H9 (cell line): ENCODE results near the gene RAP1GAP. TPM values are rescaled to one million over a fixed set of nuclear protein-coding genes. Genes with fewer than 3 reads are reported as not detected.

Experiments
- DNase-seq: peaks from one replicate; pipeline ENCODE4 v3.0.0-alpha.2; 2017
- H2AFZ ChIP-seq: one replicate; pipeline ENCODE4 v1.6.1; 2013; ENCODE audit warnings: mild to moderate bottlenecking, low read length, control low read depth, moderate library complexity
- H2AK5ac ChIP-seq: 2 replicates; pipeline ENCODE4 v1.6.1; 2013; ENCODE audit warnings: low read length, control low read depth, mixed read lengths; ENCODE audit not compliant: insufficient read length
- H2BK120ac ChIP-seq: one replicate; pipeline ENCODE4 v1.6.1; 2013; ENCODE audit warnings: low read depth, mild to moderate bottlenecking, low read length, control low read depth, inconsistent platforms; ENCODE audit not compliant: poor library complexity, severe bottlenecking
- H2BK12ac ChIP-seq: 2 replicates; pipeline ENCODE4 v1.6.1; 2013; ENCODE audit warnings: low read length, control low read depth, mixed read lengths, low read depth; ENCODE audit not compliant: insufficient read length
- H2BK15ac ChIP-seq: 2 replicates; pipeline ENCODE4 v1.6.1; 2013; ENCODE audit warnings: low read depth, low read length, control low read depth
- H2BK20ac ChIP-seq: one replicate; pipeline ENCODE4 v1.6.1; 2013; ENCODE audit warnings: low read depth, mild to moderate bottlenecking, low read length, control low read depth, inconsistent platforms; ENCODE audit not compliant: poor library complexity, severe bottlenecking
- H2BK5ac ChIP-seq: 2 replicates; pipeline ENCODE4 v1.6.1; 2013; ENCODE audit warnings: low read length, control low read depth, mixed read lengths; ENCODE audit not compliant: insufficient read length
- H3K14ac ChIP-seq: 2 replicates; pipeline ENCODE4 v1.6.1; 2013; ENCODE audit warnings: low read length, control low read depth; ENCODE audit not compliant: insufficient read depth
- H3K18ac ChIP-seq: 2 replicates; pipeline ENCODE4 v1.6.1; 2013; ENCODE audit warnings: low read depth, mild to moderate bottlenecking, mixed read lengths, low read length, control low read depth; ENCODE audit not compliant: insufficient read length
- H3K23ac ChIP-seq: 2 replicates; pipeline ENCODE4 v1.6.1; 2013; ENCODE audit warnings: low read length, control low read depth, mixed read lengths, low read depth; ENCODE audit not compliant: insufficient read length
- H3K23me2 ChIP-seq: 2 replicates; pipeline ENCODE4 v1.6.1; 2013; ENCODE audit warnings: low read depth, mild to moderate bottlenecking, mixed read lengths, low read length, control low read depth; ENCODE audit not compliant: insufficient read length, poor library complexity, severe bottlenecking
- H3K27ac ChIP-seq: 2 replicates; pipeline ENCODE4 v1.5.1; 2013; ENCODE audit warnings: low read length, control low read depth, mixed read lengths, low read depth; ENCODE audit not compliant: insufficient read length
- H3K27me3 ChIP-seq: 2 replicates; pipeline ENCODE4 v1.6.1; 2013; ENCODE audit warnings: low read length, control low read depth, inconsistent platforms; ENCODE audit not compliant: insufficient read depth
- H3K4ac ChIP-seq: 2 replicates; pipeline ENCODE4 v1.6.1; 2013; ENCODE audit warnings: low read depth, mild to moderate bottlenecking, control low read depth, inconsistent platforms, low read length, moderate library complexity
- H3K4me1 ChIP-seq: 2 replicates; pipeline ENCODE4 v1.6.1; 2013; ENCODE audit warnings: low read length, control low read depth, inconsistent platforms; ENCODE audit not compliant: insufficient read depth
- H3K4me2 ChIP-seq: 2 replicates; pipeline ENCODE4 v1.6.1; 2013; ENCODE audit warnings: low read length, control low read depth, mixed read lengths; ENCODE audit not compliant: insufficient read length, insufficient read depth
- H3K56ac ChIP-seq: 2 replicates; pipeline ENCODE4 v1.6.1; 2013; ENCODE audit warnings: low read depth, mild to moderate bottlenecking, mixed read lengths, low read length, control low read depth; ENCODE audit not compliant: insufficient read length
- H3K79me1 ChIP-seq: 2 replicates; pipeline ENCODE4 v1.6.1; 2013; ENCODE audit warnings: low read depth, mild to moderate bottlenecking, moderate library complexity, low read length, control low read depth, inconsistent platforms; ENCODE audit not compliant: insufficient read depth, poor library complexity, severe bottlenecking
- H3K79me2 ChIP-seq: 2 replicates; pipeline ENCODE4 v1.6.1; 2013; ENCODE audit warnings: low read length, control low read depth, inconsistent platforms; ENCODE audit not compliant: insufficient read depth
- H3K9ac ChIP-seq: 2 replicates; pipeline ENCODE4 v1.6.1; 2013; ENCODE audit warnings: low read length, control low read depth, mixed read lengths; ENCODE audit not compliant: insufficient read length; ENCODE audit errors: extremely low read depth
- H3K9me3 ChIP-seq: one replicate; pipeline ENCODE4 v1.6.1; 2013; ENCODE audit warnings: low read depth, low read length, inconsistent platforms; ENCODE audit not compliant: control insufficient read depth
- H3T11ph ChIP-seq: one replicate; pipeline ENCODE4 v1.6.1; 2013; ENCODE audit warnings: mild to moderate bottlenecking, low read length, control low read depth, inconsistent platforms
- H4K20me1 ChIP-seq: one replicate; pipeline ENCODE4 v1.6.1; 2013; ENCODE audit not compliant: control insufficient read depth, insufficient read length, insufficient read depth
- H4K5ac ChIP-seq: 2 replicates; pipeline ENCODE4 v1.6.1; 2013; ENCODE audit warnings: low read depth, mild to moderate bottlenecking, mixed read lengths, low read length, control low read depth; ENCODE audit not compliant: insufficient read length
- H4K8ac ChIP-seq: replicated peaks from 2 replicates; pipeline ENCODE4 v1.6.1; 2013; ENCODE audit warnings: low read length, control low read depth, mixed read lengths, low read depth; ENCODE audit not compliant: insufficient read length
- H4K91ac ChIP-seq: 2 replicates; pipeline ENCODE4 v1.6.1; 2013; ENCODE audit warnings: low read depth, mild to moderate bottlenecking, moderate library complexity, mixed read lengths, low read length, control low read depth; ENCODE audit not compliant: insufficient read length
- H3K27ac Mint-ChIP-seq, 3 experiments: 2 replicates in 2 of 3; 3 replicates in 1 of 3; pipeline ENCODE4 v1.8.0; 2020 to 2021; ENCODE audit warnings: mixed read lengths in 3 of 3, mild to moderate bottlenecking in 1 of 3, moderate library complexity in 1 of 3
- H3K27me3 Mint-ChIP-seq: 2 replicates; pipeline ENCODE4 v1.8.0; 2021; ENCODE audit warnings: low read depth, mild to moderate bottlenecking, moderate library complexity, mixed read lengths
- H3K36me3 Mint-ChIP-seq, 3 experiments: 2 replicates in 2 of 3; 3 replicates in 1 of 3; pipeline ENCODE4 v1.8.0; 2020 to 2021; ENCODE audit warnings: low read depth in 3 of 3, mixed read lengths in 3 of 3; ENCODE audit not compliant: insufficient read depth in 1 of 3
- H3K4me1 Mint-ChIP-seq, 2 experiments: 2 replicates each; pipeline ENCODE4 v1.8.0; 2020; ENCODE audit warnings: mixed read lengths in 2 of 2
- H3K4me3 Mint-ChIP-seq, 2 experiments: 2 replicates in 1 of 2; 3 replicates in 1 of 2; pipeline ENCODE4 v1.8.0; 2020 to 2021; ENCODE audit warnings: mild to moderate bottlenecking in 2 of 2, mixed read lengths in 2 of 2, moderate library complexity in 1 of 2
- H3K9me3 Mint-ChIP-seq, 2 experiments: 2 replicates in 1 of 2; 3 replicates in 1 of 2; pipeline ENCODE4 v1.8.0; 2020; ENCODE audit warnings: mild to moderate bottlenecking in 2 of 2, mixed read lengths in 2 of 2, moderate library complexity in 1 of 2
- CTCF ChIP-seq: fragments of 200-600 bp; sonication (generic); conservative IDR thresholded peaks from 3 replicates; pipeline ENCODE4 v1.8.0; 2021; ENCODE audit warnings: antibody characterized with exemption, mild to moderate bottlenecking
- WGBS: extraction: QIAGEN DNeasy Blood & Tissue Kit; methylation state at CpG from one replicate; pipeline ENCODE4 v1.1.7; 2013; ENCODE audit warnings: missing lambda C conversion rate, low lambda C conversion rate, mixed read lengths; ENCODE audit not compliant: insufficient read length; ENCODE audit errors: extremely low coverage; 5-methylcytosine and 5-hydroxymethylcytosine counted together
- total RNA-seq: library from RNA; stranded (reverse); gene quantifications from 2 replicates; pipeline ENCODE4 v1.2.1, GENCODE V29; 2021

The RAP1GAP gene
- total RNA-seq, 1 experiment from 2014 or later: 7.9 TPM

- H2BK20ac ChIP-seq: no peak overlapping the region
- no peak overlapping the region for H3K56ac ChIP-seq
- WGBS: no CpG with 5 or more reads among the region's 15 CpGs
- no peak overlapping the region for H2AK5ac ChIP-seq
- H2AFZ ChIP-seq: no peak overlapping the region
- Mint-ChIP-seq H3K27ac (peak overlapping the region; percentile 32 to 88 (median 64); a peak in 6 of 7 replicates), H3K27me3 (no peaks in the 10 kb centered on the region), H3K9me3 (no peaks in the 10 kb centered on the region), H3K36me3 (peaks cover 2 to 13% (median 7%) of the 10 kb centered on the region in 3 experiments; a peak in 3 of 7 replicates), H3K4me1 (peaks cover 9 to 12% of the 10 kb centered on the region in 2 experiments; a peak in 3 of 4 replicates), H3K4me3 (no peak overlapping the region; a peak in 1 of 5 replicates)
- no peak overlapping the region for H4K91ac ChIP-seq
- H2BK5ac ChIP-seq: no peak overlapping the region
- H3K23me2 ChIP-seq: no peaks in the 10 kb centered on the region
- no peak overlapping the region for H3K4me2 ChIP-seq
- H3K4ac ChIP-seq: no peak overlapping the region
- no peak overlapping the region for H3K9ac ChIP-seq
- no peaks in the 10 kb centered on the region for H3K27me3 ChIP-seq
- no peak overlapping the region for H4K5ac ChIP-seq
- no peak overlapping the region; the same call in 1 of the 2 replicates for H3K14ac ChIP-seq
- no peak overlapping the region for H2BK15ac ChIP-seq
- no peak for DNase-seq
- no peaks in the 10 kb centered on the region for H4K20me1 ChIP-seq
- H3K79me2 ChIP-seq: no peaks in the 10 kb centered on the region
- H4K8ac ChIP-seq: no peak overlapping the region
- no peak overlapping the region for H2BK12ac ChIP-seq
- H3K79me1 ChIP-seq: no peaks in the 10 kb centered on the region
- H3K18ac ChIP-seq: no peak overlapping the region
- no peaks in the 10 kb centered on the region for H3K4me1 ChIP-seq
- no peak overlapping the region for H2BK120ac ChIP-seq
- TF ChIP-seq CTCF: no peak
- no peaks in the 10 kb centered on the region for H3K9me3 ChIP-seq
- no peak overlapping the region for H3T11ph ChIP-seq
- H3K23ac ChIP-seq: no peak overlapping the region
- H3K27ac ChIP-seq: no peak overlapping the region
Measured at GRCh38 chr1:21568006-21568746, 101.0 kb downstream of the RAP1GAP start.
